Measurements from ENCODE around the gene RPS2.
"Not testable (repeated sequence)": the region's sequence is repeated elsewhere in the genome, so short reads cannot be mapped to it uniquely, and the experiment has no call there.

RPS2 gene

DNA sequence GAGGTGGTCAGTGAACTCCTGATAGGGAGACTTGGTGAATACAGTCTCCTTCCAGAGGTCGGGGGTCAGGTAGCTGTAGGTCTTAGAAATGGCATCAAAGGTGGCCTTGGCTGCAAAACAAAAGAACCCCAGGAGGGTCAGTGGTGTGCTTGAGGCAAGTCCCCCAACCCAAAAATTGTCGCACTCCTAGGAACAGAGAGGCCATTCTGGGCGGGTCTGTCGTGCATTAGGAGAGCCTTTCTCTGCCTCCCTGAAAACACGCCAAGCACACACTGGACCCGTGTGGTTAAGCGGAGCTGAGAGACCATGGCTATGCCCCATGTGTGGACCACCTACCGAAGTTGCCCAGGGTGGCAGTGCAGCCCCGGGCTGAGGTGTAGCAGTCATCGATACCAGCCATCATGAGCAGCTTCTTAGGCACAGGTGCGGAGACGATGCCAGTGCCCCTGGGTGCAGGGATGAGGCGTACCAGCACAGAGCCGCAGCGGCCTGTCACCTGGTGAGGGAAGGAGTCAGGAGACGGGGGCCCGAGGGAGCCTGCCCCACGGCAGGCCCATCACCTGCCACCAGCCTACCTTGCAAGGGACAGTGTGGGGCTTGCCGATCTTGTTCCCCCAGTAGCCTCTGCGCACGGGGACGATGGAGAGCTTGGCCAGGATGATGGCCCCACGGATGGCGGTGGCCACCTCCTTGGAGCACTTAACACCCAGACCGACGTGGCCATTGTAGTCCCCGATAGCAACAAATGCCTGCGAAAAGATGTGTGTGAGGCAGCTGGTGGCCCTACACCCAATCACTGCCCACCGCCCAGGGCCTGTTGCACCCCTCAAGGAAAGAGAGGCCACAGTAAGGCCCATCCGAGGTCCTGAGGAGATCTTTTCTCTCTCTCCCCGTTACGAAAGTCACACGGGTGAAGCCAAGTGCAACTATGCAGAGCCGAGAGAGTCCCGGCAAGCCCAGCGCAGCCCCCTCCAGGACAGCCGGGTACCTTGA lies 2.2 kb downstream of the RPS2 start:
- DNase-seq (ENCODE audit: low spot score): not testable (repeated sequence)

DNA sequence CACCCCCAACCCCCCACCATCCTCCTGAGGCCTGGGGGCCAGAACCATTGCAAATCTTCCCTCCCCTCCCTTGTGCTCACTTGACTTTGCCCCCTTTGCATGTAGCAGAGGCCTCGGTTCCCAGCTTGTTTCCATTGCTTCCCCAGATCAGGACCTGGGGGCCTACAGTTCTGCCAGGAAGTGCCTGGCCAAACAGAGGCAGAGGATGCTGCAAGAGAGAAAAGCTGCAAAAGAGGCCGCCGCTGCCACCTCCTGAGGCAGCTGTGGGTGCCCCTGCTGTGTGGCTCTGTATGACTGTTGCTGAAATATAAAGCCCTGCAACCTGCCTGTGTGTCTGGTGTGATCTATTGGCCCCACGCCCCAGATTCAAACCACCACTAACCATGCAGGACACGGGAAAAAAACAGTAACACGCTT lies 3.0 kb downstream of the RPS2 start:
- DNase-seq (ENCODE audit: low spot score): no peak

GRCh38 chr16:1960665-1961630 lies 3.7 kb downstream of the RPS2 start:
- peak; percentile 64 for DNase-seq (ENCODE audit: low spot score)

GRCh38 chr16:1959269-1960039 lies 5.2 kb downstream of the RPS2 start, which contains the start of gene NDUFB10:
TSS of gene NDUFB10 (plus strand) at chr16:1959538. CDS start at chr16:1959625, 87 bp downstream.
- peak; percentile 94 for DNase-seq (ENCODE audit: low spot score)

DNA sequence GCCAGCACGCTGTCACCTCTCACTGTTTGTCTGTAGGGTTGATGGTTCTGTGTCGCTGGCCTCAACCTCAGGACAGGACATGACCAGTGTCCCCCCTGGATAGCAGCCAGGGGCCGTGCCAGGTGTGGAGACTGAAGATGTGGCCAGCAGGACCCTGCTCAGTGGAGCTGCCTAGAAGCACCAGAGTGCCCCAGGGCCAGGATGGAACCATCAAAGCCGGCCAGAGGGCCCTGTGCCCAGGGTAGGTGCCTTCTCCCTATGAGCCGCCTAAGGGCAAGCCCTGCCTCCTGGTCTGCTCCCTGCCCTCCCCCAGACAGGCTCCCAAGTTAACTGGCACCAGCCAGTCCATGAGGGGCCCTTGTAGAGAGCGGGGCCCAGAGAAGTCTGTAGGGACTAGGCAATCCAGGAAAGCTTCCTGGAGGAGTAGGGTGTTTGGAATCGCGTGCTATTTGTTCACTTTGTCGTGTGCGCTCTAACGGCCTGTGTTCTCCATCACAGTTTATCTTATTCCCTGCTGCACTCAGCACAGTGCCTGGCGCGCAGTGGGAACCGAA lies 5.8 kb downstream of the RPS2 start:
- DNase-seq (ENCODE audit: low spot score): no peak

DNA sequence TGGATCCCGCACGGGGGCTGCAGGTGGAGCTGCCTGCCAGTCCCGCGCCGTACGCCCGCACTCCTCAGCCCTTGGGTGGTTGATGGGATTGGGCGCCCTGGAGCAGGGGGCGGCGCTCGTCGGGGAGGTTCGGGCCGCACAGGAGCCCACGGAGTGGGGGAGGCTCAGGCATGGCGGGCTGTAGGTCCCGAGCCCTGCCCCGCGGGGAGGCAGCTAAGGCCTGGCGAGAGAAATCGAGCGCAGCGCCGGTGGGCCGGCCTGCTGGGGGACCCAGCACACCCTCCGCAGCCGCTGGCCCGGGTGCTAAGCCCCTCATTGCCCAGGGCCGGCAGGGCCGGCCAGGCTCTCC lies 6.5 kb downstream of the RPS2 start:
- not testable (repeated sequence) for DNase-seq (ENCODE audit: low spot score)

DNA sequence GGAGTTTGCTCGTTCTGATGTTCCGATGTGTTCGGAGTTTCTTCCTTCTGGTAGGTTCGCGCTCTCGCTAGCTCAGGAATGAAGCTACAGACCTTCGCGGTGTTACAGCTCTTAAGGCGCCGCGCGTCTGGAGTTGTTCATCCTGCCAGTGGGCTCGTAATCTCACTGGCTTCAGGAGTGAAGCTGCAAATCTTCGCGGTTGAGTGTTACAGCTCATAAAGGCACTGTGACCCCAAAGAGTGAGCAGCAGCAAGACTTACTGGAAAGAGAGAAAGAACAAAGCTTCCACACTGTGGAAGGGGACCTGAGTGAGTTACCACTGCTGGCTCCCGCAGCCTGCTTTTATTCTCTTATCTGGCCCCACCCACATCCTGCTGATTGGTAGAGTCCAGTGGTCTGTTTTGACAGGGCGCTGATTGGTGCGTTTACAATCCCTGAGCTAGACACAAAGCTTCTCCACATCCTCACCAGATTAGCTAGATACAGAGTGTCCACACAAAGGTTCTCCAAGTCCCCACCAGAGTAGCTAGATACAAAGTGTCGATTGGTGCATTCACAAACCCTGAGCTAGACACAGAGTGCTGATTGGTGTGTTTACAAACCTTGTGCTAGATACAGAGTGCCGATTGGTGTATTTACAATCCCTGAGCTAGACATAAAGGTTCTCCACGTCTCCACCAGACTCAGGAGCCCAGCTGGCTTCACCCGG lies 7.0 kb downstream of the RPS2 start:
- not testable (repeated sequence) for DNase-seq (ENCODE audit: low spot score)

DNA sequence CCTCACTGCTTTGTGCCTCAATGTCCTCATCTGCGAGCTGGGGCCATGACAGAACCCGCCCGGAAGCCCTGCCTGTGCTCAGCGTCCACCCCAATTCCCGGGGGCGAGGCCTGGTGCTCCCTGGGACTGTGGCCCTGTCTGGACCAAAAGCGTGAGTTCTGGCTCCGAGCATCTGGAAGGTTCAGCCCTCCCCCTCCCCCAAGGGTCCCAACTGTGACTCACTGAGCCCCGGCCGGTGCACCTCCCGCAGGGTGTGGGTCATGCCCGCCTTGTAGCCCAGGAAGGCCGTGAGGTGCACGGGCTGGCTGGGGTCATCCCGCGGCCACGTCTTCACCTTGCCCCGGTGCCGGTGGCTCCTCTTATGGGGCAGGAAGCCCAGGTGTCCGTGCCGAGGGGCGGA lies 10.9 kb downstream of the RPS2 start:
- DNase-seq (ENCODE audit: low spot score): no peak

DNA sequence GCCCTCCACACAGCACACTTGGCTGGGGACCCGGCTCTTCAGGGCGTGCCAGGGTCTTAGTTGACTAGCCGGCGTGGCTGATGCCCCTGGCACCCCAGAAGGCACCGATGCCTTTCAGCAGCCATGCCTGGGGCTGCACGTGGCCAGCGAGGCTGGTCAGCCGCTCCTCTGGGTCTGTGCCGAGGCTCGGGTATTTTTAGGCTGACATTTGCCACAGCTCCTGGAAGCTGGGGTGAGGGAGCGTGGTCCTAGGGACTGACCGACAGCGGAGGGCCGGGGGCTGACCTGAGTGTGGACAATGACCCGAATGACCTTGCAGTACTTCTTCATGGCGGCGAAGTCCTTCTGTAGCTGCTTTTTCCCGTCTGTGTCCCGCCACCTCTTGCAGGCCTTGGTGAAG lies 14.1 kb downstream of the RPS2 start:
- no peak for DNase-seq (ENCODE audit: low spot score)

GRCh38 chr16:1950047-1950446 lies 14.6 kb downstream of the RPS2 start:
- no peak for DNase-seq (ENCODE audit: low spot score)

GRCh38 chr16:1949507-1949906 lies 15.1 kb downstream of the RPS2 start:
- no peak for DNase-seq (ENCODE audit: low spot score)

DNA sequence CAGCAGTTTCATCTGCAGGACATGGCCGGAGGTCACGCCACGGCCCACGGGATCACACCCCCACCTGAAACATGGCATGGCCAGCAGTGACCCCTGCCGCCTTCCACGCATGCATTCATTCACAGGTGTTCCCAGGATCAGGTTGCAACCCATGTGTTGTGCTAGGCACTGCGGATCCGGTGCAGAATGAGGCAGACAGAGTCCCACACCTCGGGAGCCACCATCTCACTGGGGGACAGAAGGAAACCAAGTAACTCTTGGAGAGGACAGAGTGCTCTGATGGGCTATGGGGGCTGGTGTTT lies 17.3 kb downstream of the RPS2 start:
- DNase-seq (ENCODE audit: low spot score): no peak

GRCh38 chr16:1946495-1947368 lies 17.9 kb downstream of the RPS2 start:
- DNase-seq (ENCODE audit: low spot score): no peak

- no peak for DNase-seq (ENCODE audit: low spot score)
Observed at GRCh38 chr16:1945559-1946391, 18.9 kb downstream of the RPS2 start.

DNA sequence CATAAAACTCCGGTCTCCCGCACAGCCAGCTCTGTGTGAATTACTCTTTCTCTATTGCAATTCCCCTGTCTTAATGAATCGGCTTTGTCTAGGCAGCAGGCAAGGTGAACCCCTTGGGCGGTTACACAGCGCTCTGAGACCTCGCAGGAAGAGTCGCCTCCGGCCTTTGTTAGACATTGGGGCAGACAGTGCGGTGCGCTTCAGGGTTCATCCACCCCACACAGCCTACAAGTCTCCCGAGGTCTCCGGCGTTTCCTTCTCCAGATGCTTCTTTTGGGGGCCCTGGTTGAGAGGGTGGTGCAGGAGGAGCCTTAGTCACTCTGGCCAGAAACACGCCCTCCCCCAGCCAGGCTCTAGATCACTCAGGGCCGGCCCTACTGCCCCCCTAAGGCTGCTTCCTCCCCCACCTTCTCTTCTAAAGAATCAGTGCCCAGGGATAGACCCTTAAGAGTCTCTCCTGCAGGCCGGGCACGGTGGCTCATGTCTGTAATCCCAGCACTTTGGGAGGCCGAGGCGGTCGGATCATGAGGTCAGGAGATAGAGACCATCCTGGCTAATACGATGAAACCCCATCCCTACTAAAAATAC lies 19.9 kb downstream of the RPS2 start:
- DNase-seq (ENCODE audit: low spot score): no peak

DNA sequence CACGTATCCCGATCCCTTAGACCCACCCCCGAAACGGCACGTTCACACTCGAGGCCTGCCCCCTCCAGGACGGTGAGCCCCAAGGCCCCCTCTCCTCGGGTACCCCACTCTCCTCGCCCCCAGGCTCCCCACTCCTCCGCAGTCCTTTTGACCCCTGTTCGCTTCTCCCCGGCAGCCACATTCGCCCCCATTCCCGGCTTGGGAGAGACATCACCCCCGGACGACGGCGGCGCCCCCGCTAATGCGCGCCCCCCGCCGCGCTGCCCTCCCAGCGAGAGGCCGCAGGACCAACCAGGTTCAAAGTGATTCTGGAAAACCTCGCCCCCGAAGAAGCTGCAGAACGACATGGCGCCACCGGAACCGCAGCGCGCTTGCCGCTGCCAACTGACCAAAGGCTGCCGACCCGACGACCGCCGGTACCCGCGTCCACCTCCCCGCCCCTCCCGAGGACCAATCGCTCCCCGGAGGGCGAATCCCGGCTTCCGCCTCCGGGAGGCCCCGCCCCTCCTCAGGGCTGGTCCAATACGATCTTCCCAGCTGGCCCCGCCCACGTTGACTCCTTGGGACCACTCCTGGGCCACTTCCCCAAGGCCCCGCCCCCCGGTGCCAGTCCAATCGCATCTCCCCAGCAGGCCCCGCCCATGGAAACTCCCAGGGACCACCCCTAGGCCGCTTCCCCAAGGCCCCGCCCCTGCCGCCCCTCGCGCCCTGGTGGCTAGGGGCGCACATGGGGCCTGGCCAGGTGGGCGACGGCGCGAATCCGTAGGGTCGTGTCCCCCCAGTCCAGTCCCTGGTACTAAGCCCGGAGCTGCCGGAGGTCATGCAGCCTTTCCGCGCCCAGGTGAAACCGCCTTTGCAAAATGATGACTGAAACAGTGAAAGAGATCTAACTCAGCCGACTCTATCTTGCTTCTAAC lies 21.6 kb downstream of the RPS2 start, which contains the start of gene MSRB1:
Gene MSRB1, minus strand, starts transcription at position 390 of the 917 bp plus-strand sequence. Its CDS starts 43 bp downstream, at position 347.
- DNase-seq (ENCODE audit: low spot score): peak; percentile 95

DNA sequence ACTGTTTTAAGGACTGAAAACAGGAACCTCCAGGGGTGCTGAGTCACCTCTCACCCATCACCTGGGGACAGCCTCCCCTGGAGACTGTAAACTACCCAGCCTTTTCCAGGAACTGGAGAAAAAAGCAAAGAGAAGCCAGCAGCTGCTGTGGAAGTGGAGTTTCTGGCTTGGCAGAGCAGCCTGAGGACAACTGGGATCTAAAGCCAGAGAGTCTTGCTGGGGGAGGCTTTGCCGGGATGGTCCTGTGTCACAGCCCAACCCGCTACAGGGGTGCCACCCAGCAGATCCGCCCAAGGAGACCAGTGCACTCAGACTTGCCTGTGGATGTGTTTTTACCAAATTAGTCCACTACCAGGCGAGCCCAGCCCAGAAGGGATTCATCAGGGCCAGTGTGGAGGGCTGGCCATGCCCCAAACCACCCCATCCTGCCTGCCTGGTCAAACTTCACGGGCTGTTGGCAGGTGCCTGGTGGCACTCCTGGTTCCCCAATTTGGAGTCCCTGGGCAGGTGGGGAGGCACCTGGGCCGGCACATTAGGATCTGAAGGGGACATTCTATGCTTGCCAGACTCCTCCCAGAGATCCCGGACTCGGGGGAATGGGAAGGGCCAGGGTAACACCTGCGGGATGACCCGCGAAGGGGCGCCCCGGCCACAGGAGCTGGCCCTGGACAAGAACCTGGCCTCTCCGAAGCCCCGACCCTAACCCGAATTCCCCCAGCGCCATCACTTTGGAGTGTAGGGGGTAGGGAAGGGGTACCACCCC lies 22.4 kb downstream of the RPS2 start:
- no peak for DNase-seq (ENCODE audit: low spot score)
